K562 treated with DMSO at 1 percent for 4 hours (cell line): ENCODE measurements around the gene DHRS2. TPM values are rescaled to one million over a fixed set of nuclear protein-coding genes. Genes with fewer than 3 reads are reported as not detected.

ENCODE experiments used
- total RNA-seq: library from RNA; unstranded; fragments of 300-600 nt; gene quantifications from 2 replicates; pipeline ENCODE4 v1.2.3, GENCODE V29; 2022; ENCODE audit not compliant: insufficient read depth

DHRS2 gene
- total RNA-seq = 44.4 and 66.8 TPM in 2 replicates

GRCh38 chr14:23636317-23637211 is at the start of gene DHRS2:
Gene DHRS2, plus strand, starts transcription at chr14:23636364. Its CDS starts 2,501 bp downstream, at chr14:23638865.

Other genes starting within 250 kb of the DHRS2 start
- gene MYH6, start 228.1 kb upstream of the DHRS2 start, total RNA-seq = not detected in 2 replicates
- not detected in 2 replicates for gene MYH7, start 200.7 kb upstream of the DHRS2 start, total RNA-seq
- gene NGDN, start 166.7 kb upstream of the DHRS2 start, total RNA-seq = 28.6 and 32.2 TPM in 2 replicates
- gene ZFHX2, start 84.6 kb upstream of the DHRS2 start, total RNA-seq = 0.06 TPM in 1 of 2 replicates, not detected in the other
- gene THTPA, start 80.1 kb upstream of the DHRS2 start, total RNA-seq = 0.98 and 3.0 TPM in 2 replicates
- 27.4 and 32.2 TPM in 2 replicates for gene AP1G2, start 68.6 kb upstream of the DHRS2 start, total RNA-seq
- gene JPH4, start 57.6 kb upstream of the DHRS2 start, total RNA-seq = not detected in 2 replicates